ENCODE data around the gene SLC25A29.

- TF ChIP-seq TBP (IDR thresholded peaks at IDR 0.05; ENCODE audit: low read depth, low read length) (no peak), CTCF (IDR thresholded peaks at IDR 0.05; ENCODE audit: control extremely low read depth in 1 of 3, insufficient read depth in 1 of 3, low read depth in 1 of 3, low read length in 3 of 3) (no peak)
Measured at GRCh38 chr14:100268591-100269207, 37.5 kb downstream of the SLC25A29 start.

All from H1 (cell line).